ENCODE measurements around the gene ZFPL1. TPM values are rescaled to one million over a fixed set of nuclear protein-coding genes. Genes with fewer than 3 reads are reported as not detected.
"Not testable (repeated sequence)": the region's sequence is repeated elsewhere in the genome, so short reads cannot be mapped to it uniquely, and the experiment has no call there.

The ZFPL1 gene
- total RNA-seq, 1 donor from 2014 or later = 26.2 TPM

GRCh38 chr11:65115361-65116082 lies 31.5 kb downstream of the ZFPL1 start:
- no peak for DNase-seq

DNA sequence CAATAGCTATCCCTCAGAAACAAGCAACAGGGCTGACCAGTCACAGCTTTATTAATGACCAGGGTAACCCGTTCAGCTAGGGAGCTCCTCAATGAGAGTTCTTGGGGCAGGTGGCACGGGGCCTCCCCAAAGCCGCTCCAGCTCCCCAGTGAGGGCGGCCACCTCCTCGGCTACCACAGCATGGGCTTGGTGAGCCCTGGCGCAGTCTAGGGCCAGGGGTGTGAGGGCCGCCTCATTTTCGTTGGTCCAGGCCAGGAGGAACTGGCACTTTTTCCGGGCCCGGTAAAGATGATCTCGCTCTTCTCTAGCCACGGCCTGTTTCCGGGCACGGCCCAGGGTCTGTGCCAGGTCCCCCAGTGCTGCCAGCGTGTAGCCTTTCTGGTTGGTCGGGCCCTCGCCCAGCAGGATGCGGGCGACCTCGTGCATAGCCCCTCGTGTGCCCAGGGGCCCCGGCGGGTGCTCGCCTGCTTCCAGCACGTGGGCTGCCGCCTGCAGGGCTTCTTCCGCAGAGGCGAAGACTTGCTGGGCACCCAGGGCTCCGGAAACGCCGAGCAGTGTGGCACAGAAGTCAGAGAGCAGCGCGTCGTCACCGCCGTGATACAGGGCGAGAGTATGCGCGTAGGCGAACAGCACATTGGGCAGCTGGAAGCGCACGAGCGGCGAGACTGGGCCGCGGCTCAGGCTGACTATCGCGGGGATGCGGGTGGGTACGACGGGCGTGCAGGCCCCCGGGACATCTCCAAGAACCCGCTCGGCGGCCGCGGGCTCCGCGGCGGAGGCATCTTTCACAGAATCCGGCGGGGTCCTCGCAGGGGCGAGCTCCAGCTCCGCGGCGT lies 32.6 kb downstream of the ZFPL1 start:
- DNase-seq = peak; percentile 60

DNA sequence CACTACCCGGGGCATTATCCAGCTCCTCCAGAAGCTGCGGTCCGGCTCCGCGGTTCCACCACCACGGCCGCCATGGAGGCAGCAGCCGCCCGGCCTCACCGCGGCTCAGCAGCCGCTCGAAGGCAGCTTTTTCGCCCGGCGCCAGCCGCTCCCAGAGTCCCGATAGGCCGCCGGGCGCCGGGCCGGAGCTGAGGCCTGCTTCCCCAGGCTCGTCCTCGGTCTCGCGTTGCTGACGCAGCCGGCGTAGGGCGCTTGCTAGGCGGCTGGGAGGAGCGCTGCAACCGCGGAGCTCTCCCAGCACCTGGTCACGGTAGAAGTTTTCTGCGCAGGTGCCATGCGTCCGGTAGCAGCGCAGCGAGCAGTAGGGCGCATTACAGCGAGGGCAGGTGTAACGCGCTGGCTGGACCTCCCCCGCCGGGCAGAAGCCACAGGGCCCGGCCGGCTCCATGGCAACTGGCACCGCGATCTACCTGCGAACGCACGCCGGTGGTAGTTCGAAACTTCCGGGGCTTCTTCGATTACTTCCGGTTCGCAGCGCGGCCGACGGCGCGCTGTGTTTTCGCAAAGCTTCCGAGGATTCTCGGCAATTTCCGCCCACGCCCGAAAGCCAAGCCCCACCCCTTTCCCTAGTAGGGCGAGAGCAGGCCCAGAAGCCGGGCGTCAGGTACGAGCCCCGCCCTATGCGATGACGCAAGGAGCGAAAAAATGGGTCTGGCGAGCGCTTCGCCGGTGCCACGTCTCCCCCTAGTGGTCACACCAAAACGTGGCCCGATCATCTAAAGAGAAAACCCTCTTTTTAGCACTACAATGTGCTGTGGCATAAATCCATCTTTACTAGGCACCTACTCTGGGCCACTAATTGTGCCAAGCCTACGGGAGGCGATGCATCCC lies 33.4 kb downstream of the ZFPL1 start, which contains the start of gene ZNHIT2:
Gene ZNHIT2 (minus strand): TSS at position 496 of the 891 bp plus-strand sequence. CDS start 48 bp downstream, at position 448.
- peak; percentile 99 for DNase-seq

DNA sequence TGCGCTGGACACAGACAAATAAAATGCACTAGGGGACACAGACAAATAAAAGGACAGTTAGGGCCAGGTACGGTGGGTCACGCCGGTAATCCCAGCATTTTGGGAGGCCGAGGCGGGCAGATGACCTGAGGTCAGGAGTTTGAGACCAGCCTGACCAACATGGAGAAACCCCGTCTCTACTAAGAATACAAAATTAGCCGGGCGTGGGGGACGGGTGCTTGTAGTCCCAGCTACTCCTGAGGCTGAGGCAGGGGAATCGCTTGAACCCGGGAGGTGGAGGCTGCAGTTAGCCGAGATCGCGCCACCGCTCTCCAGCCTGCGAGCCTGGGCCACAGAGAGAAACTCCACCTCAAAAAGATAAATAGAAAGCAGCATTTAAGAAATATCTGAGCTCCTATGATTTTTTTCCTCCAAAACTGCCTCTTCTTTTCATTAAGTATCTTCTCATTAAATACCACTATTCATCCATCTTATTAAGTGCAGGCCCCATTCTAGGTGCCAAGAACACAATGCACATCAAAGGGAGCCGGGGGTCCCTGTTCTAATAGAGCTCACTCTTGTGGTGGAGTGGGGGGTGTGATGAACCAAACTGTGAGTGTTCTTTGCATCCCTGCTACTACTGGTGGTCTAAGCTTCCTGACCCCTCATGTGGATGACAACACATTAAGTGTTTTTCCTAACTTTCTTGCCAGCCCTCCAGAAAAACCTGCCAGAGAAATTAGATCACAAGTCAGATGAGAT lies 34.2 kb downstream of the ZFPL1 start:
- DNase-seq = no peak

GRCh38 chr11:65118891-65119669 lies 35.1 kb downstream of the ZFPL1 start:
- DNase-seq = not testable (repeated sequence)

DNA sequence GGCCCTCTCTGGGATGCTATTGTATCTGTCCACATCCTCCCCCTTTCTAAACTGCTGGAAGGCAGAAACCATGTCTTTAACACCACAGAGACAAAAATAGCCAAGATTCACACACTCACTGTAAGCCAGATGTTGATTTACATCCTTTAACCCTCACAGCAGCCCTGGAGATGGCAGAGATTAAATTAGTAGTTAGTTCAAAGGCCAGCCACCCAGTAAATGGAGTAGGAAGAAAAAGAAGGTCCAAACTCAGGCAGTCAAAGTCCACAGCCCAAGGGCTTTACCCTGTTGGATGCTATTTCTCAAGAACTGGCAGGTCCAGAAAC lies 35.6 kb downstream of the ZFPL1 start:
- DNase-seq = no peak

GRCh38 chr11:65120831-65121230 lies 36.8 kb downstream of the ZFPL1 start:
- DNase-seq = no peak

GRCh38 chr11:65121447-65121864 lies 37.4 kb downstream of the ZFPL1 start:
- DNase-seq = peak; percentile 37

DNA sequence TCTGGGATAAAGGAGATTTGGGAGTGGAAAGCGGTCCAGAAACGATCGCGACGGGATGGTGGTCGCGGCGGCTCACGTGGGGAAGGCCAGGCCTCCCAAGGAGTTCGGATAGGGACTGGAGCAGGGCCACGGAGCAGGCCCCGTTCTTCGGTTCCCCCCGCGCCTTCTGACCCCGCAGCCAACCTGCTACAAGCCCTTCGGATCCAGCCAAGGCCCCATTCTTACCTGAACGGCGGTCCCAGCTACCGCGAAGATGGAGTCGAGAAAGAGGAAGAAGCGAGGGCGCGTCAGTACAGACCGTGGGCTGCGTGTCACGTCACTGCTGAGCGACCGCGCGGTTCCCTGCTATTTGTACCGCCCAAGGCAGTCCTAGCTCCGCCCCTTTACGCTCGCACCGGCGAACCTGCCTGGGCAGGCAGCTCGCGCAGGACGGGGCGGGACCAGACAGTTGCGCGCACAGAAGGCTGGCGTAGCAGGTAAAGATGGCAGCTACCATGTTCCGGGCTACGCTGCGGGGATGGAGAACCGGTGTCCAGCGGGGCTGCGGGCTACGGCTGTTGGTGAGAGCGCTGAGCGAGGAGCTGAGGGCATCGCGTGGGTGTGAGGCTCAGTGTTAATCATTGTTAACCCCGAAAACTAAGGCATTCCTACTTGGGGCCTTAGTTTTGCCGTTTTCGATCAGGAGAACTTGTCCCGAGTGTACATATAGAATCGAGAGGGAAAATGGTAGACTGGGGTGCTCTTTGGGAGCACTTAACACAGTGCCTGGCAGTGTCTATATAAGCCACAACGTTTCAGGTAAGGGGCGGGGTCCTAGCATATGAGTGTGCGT lies 38.1 kb downstream of the ZFPL1 start, which contains the start of the genes FAU and MRPL49:
Gene FAU (minus strand): TSS at position 270 of the 832 bp plus-strand sequence. CDS start 321 bp downstream, outside the sequence.
Gene MRPL49 (plus strand): TSS at position 457 of the 832 bp plus-strand sequence. CDS start 26 bp downstream, at position 483.
- peak; percentile 99 for DNase-seq

DNA sequence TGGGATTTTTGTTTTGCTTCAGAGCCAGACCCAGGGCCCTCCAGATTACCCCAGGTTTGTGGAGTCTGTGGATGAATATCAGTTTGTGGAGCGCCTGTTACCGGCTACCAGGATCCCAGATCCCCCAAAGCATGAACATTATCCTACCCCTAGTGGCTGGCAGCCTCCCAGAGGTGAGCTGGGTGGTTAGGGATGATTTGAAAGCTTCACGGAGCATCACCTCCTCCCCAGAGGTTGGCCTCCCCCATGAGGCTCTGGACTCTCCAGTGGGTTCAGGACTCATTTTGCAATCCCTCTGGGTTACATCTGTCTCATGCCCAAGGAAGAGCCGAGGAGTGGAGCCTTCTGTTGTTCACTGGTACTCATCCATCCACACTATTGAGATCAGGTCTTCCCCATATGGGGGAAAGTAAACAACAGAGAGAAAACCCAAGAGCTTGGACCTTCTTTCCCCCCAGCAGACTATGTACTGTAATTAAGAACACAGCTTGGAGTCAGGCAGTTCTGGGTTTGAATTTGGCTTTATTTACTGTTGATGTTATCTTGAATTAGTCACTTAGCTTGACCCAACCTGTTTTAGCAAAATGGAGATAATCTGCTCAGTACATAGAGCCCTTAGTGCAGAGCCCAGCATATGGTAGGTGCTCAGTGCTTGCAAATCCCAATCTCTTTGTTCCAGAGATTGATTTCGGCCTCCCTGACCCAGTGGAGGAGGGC lies 40.6 kb downstream of the ZFPL1 start:
- no peak for DNase-seq

DNA sequence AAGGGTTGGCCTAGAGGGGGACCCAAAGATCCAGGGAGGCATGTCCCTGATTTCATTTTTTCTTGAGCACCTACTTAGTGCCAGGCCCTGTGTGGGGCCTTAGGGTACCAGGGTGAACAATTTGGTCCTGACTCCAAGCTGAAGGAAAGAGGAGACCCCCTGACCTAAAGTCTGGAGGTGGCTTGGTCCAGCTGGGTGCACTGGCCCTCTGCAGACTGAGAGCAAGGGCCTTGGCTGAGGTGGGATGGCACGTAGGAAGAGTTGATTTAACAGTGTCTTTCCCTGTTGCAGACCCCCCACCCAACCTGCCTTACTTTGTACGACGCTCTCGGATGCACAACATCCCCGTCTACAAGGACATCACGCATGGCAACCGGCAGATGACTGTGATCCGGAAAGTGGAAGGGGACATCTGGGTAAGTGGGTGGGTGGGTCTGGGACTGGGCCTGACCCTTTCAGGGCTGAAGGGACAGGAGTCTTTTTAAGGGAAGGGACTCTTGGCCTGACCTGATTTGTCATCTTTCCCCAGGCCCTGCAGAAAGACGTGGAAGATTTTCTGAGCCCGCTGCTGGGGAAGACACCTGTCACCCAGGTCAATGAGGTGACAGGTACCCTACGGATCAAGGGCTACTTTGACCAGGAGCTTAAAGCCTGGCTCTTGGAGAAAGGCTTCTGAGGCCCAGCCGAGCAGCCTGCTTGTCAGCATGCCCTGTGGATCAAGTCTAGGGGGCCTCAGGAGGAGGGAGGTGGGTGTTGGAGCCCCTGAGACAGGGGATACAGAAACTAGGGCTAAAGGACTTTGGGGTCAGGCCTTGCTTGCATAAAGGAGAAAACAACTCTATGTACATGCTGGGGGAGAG lies 41.4 kb downstream of the ZFPL1 start:
- no peak for DNase-seq

DNA sequence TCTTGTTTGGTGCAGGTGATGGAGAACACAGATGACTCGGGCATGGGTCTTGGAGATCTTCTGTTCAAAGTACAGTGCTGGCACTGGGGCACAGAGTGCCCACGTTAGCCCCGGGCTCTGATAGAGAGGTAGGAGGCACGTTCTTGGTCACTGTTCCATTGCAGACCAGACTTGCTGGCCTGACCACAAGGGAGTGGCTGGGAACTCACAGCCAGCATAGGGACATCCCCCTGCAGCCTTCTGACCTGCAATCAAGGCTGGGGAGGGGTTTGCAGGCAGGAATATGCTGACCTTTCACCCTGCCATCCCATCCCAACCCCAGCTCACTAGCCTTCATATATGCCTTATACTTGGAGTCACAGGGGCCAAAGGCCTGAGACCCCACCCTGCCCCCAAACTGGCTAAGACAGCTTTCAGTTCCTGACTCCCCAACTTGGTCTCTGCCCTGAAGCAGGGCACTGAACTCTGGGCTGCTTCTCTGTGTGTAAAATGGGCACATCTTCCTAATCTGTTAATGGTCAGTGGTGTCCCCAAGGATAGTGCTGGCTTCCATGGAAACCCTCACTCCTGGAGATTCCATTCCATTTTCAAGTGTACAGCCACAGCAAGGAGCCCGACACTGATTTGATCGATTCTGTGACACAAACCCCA lies 42.7 kb downstream of the ZFPL1 start:
- no peak for DNase-seq

- no peak for DNase-seq
Measured at GRCh38 chr11:65127473-65128181, 43.6 kb downstream of the ZFPL1 start.

DNA sequence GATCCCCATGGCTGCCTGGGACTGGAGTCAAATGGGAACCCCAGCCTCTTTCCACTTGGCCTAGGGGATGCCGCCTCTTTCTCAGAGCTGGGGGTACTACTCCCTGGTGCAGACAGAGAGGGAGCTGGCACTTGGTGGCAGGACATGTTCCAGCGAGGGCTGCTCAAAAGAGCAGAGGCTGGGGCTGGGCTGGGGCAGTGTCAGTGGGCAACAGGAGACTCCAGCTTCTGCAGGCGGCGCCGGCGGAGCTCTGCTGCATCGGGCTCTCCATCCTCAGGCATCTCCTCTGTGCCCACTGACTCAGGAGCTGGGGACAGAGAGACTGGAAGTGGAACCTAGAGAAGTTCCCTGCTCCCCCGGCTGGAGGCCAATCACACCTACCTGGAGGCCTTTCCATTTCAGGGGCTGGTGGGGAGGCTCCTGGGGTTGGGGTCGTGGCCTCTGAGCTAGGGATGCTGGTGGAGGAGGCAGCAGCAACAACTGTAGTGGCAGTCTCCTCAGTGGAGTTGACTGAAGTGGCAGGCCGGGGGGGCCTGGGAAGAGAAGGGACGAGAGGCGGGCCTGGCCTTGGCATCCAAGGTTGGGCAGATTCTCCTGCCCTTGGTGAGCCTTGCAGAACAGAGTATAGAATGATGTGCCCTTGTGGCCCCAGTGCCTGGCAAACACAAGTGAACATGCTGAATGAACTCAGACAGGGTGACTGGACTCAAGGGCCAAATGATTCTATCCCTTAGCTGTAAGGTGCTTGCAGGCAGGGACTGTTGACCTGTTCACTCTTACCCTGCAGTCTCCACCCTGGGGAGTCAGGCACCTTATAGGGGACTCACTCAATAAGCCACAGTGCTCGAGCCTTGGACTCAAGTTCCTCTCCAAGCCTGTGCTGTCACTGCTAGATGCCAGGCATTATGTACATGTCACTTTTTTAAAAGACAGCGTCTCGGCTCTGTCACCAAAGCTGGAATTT lies 44.4 kb downstream of the ZFPL1 start:
- no peak for DNase-seq

DNA sequence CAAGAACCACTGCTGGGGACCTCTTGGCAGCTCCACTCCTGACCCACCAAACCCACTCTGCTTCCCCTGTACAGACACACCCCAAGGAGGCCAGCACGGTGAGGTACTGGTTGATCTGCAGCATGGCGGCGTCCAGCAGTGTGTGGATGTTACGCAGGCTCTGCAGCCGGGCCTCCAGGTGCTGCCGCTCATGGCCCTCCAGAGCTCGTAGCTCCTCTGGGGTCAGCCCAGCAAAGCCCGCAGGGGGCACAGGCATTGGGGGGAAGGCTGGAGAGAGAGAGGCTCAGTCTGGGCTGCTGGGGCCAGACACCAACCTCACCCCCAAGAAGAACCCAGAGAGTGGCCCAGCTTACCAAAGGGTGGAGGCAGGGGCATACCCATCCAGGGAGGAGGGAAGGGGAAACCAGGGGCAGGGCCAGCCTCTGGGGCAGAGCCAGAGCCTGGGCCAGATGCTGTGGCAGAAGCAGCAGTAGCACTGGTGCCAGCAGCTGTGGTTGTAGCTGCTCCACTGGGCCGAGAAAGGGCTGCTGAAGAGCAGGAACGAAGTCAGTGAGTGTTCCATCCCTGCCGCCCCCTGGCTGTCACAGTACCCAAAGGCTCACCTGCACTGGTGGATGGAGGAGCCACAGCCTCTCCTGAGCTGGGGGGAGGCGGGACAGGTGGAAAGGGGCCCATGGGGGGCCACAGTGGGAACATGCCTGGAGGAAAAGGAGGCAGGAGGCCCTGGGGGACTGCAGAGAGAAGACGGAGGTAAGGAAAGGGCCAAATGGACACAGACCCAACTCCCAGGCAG lies 45.8 kb downstream of the ZFPL1 start:
- DNase-seq = no peak

Data from dermis blood vessel endothelial cell (primary cell).